Tibial artery (tissue), 4 donors: ENCODE results near the gene BCAR3.

Experiments used
- DNase-seq, 2 donors: peaks; one replicate each; pipeline ENCODE4 v3.0.0-alpha.2; 2019
- H3K27ac ChIP-seq, 2 donors: fragments of 200-600 bp; sonication (generic) in 1 of 2; 1 replicate in 1 of 2; 2 replicates in 1 of 2; pipeline ENCODE4 v1.5.1; 2018 to 2019; ENCODE audit warnings: mild to moderate bottlenecking in 1 of 2
- H3K27me3 ChIP-seq, 2 donors: fragments of 200-600 bp; sonication (generic) in 1 of 2; one replicate each; pipeline versions ENCODE4 v1.5.1 to v1.6.0; 2016 to 2019
- H3K36me3 ChIP-seq, 3 donors: fragments of 200-600 bp; sonication (generic) in 2 of 3; one replicate each; pipeline ENCODE4 v1.5.1; 2016 to 2019; ENCODE audit warnings: mild to moderate bottlenecking in 2 of 3
- H3K4me1 ChIP-seq, 4 donors: fragments of 200-600 bp; sonication (generic) in 2 of 4; 1 replicate in 3 of 4; 2 replicates in 1 of 4; pipeline ENCODE4 v1.5.1; 2016 to 2019
- H3K4me3 ChIP-seq, 2 donors: fragments of 200-600 bp; sonication (generic) in 1 of 2; 1 replicate in 1 of 2; 2 replicates in 1 of 2; pipeline ENCODE4 v1.5.1; 2018 to 2019; ENCODE audit warnings: mild to moderate bottlenecking in 2 of 2
- H3K9me3 ChIP-seq, 3 donors: fragments of 200-600 bp; sonication (generic) in 1 of 3; one replicate each; pipeline ENCODE4 v1.5.1; 2016 to 2019
- intact Hi-C: fragments of 100-400 bp; cut with DNase I; formaldehyde crosslinking; loops from one replicate; pipeline ENCODE4 v1.15.0; 2023; ENCODE audit warnings: low total_unique reads
- TF ChIP-seq, protein P1 (sequence below), 2 experiments: fragments of 200-600 bp in 1 of 2; fragments of 450-650 bp in 1 of 2; IDR thresholded peaks; one replicate each; pipeline ENCODE4 v1.5.1; 2017 to 2019; ENCODE audit warnings: antibody characterized with exemption in 2 of 2, mild to moderate bottlenecking in 1 of 2, moderate library complexity in 1 of 2

BCAR3 gene

GRCh38 chr1:93602101-93602500 is 79.5 kb downstream of the BCAR3 start:
- Histone ChIP-seq H3K27me3 (no peaks in the 10 kb centered on the region), H3K9me3 (no peaks in the 10 kb centered on the region), H3K36me3 (no peaks in the 10 kb centered on the region), H3K27ac (no peak overlapping the region), H3K4me1 (peaks cover 0 to 75% (median 50%) of the 10 kb centered on the region in 4 donors), H3K4me3 (no peak overlapping the region)
- intact Hi-C loops, result no loop called here
- DNase-seq, result peak in 1 of 2 donors; percentile 48
- TF ChIP-seq, protein P1, sequence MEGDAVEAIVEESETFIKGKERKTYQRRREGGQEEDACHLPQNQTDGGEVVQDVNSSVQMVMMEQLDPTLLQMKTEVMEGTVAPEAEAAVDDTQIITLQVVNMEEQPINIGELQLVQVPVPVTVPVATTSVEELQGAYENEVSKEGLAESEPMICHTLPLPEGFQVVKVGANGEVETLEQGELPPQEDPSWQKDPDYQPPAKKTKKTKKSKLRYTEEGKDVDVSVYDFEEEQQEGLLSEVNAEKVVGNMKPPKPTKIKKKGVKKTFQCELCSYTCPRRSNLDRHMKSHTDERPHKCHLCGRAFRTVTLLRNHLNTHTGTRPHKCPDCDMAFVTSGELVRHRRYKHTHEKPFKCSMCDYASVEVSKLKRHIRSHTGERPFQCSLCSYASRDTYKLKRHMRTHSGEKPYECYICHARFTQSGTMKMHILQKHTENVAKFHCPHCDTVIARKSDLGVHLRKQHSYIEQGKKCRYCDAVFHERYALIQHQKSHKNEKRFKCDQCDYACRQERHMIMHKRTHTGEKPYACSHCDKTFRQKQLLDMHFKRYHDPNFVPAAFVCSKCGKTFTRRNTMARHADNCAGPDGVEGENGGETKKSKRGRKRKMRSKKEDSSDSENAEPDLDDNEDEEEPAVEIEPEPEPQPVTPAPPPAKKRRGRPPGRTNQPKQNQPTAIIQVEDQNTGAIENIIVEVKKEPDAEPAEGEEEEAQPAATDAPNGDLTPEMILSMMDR (IDR thresholded peaks at IDR 0.05), result no peak

DNA sequence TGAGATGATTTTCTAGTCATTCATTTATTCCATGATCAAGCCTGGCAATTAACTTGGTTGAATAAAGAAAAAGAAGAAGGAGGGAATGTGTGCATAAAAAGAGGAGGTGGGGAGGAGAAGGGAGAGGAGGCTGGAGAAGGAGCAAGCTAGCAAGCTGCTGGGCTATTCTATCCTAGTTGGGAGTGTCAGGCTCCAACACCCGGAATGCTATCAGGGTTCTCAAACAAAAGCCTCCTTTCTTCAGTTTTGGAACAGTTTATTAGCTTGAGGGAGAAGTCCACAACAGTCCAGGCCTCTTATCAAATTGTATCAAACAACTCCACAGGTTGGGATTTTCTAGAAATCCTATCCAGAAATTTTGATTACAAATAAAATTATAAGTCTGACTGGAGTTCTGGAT is 80.0 kb downstream of the BCAR3 start:
- no peaks in the 10 kb centered on the region for H3K9me3 ChIP-seq
- no peak for DNase-seq
- TF ChIP-seq, protein P1 (IDR thresholded peaks at IDR 0.05), result no peak
- intact Hi-C loops, result no loop called here
- no peak overlapping the region for H3K27ac ChIP-seq
- peaks cover 0 to 75% (median 52%) of the 10 kb centered on the region in 4 donors for H3K4me1 ChIP-seq
- H3K27me3 ChIP-seq, result no peaks in the 10 kb centered on the region
- no peak overlapping the region for H3K4me3 ChIP-seq
- no peaks in the 10 kb centered on the region for H3K36me3 ChIP-seq

- Histone ChIP-seq H3K27me3 (no peaks in the 10 kb centered on the region), H3K4me1 (peaks cover 0 to 75% (median 52%) of the 10 kb centered on the region in 4 donors), H3K4me3 (no peak overlapping the region), H3K27ac (no peak overlapping the region), H3K36me3 (no peaks in the 10 kb centered on the region), H3K9me3 (no peaks in the 10 kb centered on the region)
- DNase-seq, result peak in 1 of 2 donors; percentile 63
- TF ChIP-seq, protein P1 (IDR thresholded peaks at IDR 0.05), result no peak
- intact Hi-C loops, result no loop called here
These were observed 81.0 kb downstream of the BCAR3 start for GRCh38 chr1:93600663-93601062.

DNA sequence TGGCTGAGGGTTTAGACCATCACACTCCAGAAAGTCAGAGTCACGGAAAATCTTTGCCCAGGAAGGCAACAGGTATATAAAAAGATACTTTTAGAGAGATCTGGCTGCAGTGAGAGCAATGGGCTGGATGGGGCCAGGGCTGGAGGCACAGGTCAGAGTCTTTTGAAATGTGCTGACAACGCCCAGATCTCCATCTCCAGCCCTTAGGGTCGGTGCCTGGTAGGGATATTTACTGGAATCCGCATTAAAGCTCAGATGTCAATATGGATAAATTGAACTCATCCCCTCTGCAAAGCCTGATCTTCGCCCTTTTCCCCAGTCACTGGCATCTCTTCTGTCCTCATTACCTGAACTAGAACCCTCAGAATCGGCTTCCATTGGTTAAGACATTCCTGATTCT is 82.2 kb downstream of the BCAR3 start:
- H3K4me3 ChIP-seq, result no peak overlapping the region
- no peak overlapping the region for H3K27ac ChIP-seq
- intact Hi-C loops, result loop anchor here (10.0 kb wide), 1 partner anchor 155 kb away; the partner anchor contains the start of gene FNBP1L
- TF ChIP-seq, protein P1 (IDR thresholded peaks at IDR 0.05), result no peak
- no peaks in the 10 kb centered on the region for H3K9me3 ChIP-seq
- DNase-seq, result no peak
- no peaks in the 10 kb centered on the region for H3K27me3 ChIP-seq
- H3K36me3 ChIP-seq, result no peaks in the 10 kb centered on the region
- H3K4me1 ChIP-seq, result peaks cover 0 to 75% (median 54%) of the 10 kb centered on the region in 4 donors

DNA sequence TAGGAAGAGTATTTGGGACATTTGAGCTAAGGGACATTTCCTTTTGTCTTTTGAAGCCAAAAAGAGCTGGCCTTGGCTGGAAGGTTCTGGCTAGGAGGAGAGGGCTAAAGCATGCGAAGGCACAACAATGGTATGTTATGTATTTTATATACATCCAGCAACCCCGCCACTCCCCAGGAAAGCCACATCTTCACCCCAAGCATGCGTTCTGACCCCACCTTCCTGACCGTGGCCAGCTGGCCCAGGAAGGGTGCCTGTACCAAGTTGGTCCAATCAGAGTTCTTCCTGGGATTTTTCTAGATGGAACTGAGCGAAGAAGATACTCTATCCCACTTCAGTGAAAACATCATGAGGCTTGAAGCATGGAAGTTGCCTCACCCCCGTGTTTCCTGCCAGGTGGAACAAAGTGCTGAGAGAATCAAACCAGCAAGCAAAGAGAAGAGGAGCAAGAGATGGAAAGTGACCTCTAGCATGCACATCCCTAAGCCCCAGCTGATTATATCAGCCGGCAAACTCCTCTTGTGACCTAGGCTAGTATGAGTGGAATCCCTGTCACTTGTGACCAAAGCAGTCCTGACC is 82.7 kb downstream of the BCAR3 start:
- Histone ChIP-seq H3K27ac (peak overlapping the region in 1 of 2 donors; percentile 24), H3K4me1 (peaks cover 0 to 78% (median 55%) of the 10 kb centered on the region in 4 donors), H3K4me3 (no peak overlapping the region), H3K9me3 (no peaks in the 10 kb centered on the region), H3K27me3 (no peaks in the 10 kb centered on the region), H3K36me3 (no peaks in the 10 kb centered on the region)
- TF ChIP-seq, protein P1 (IDR thresholded peaks at IDR 0.05), result no peak
- intact Hi-C loops, result loop anchor here (10.0 kb wide), 1 partner anchor 154 kb away; the partner anchor contains the start of gene FNBP1L
- no peak for DNase-seq
